CD14-positive monocyte (primary cell): ENCODE results near the gene CERKL. TPM values are rescaled to one million over a fixed set of nuclear protein-coding genes. Genes with fewer than 3 reads are reported as not detected.

Experiments
- DNase-seq, 3 donors: peaks; one replicate each; pipeline ENCODE4 v3.0.0-alpha.2; 2011 to 2022
- H2AFZ ChIP-seq: 2 replicates; pipeline ENCODE4 v1.6.0; 2012; ENCODE audit warnings: mild to moderate bottlenecking, low read depth, low read length, inconsistent platforms; ENCODE audit not compliant: insufficient read depth, poor library complexity, severe bottlenecking
- H3K27ac ChIP-seq, 2 donors: 1 replicate in 1 of 2; 2 replicates in 1 of 2; pipeline ENCODE4 v1.5.1; 2012 to 2013; ENCODE audit warnings: low read length in 2 of 2, control low read depth in 1 of 2, inconsistent platforms in 1 of 2, low read depth in 1 of 2, mild to moderate bottlenecking in 1 of 2
- H3K27me3 ChIP-seq, 2 donors: one replicate each; pipeline versions ENCODE4 v1.6.0 to v1.6.1; 2011 to 2013; ENCODE audit warnings: low read length in 2 of 2; ENCODE audit not compliant: control insufficient read depth in 2 of 2, insufficient read depth in 2 of 2
- H3K36me3 ChIP-seq, 2 donors: replicated peaks in 1 of 2; 1 replicate in 1 of 2; 2 replicates in 1 of 2; pipeline versions ENCODE4 v1.5.1 to v1.6.1; 2012 to 2013; ENCODE audit warnings: low read length in 2 of 2, control low read depth in 1 of 2, inconsistent platforms in 1 of 2, mild to moderate bottlenecking in 1 of 2; ENCODE audit not compliant: insufficient read depth in 2 of 2, control insufficient read depth in 1 of 2
- H3K4me1 ChIP-seq, 2 donors: 1 replicate in 1 of 2; 2 replicates in 1 of 2; pipeline versions ENCODE4 v1.5.1 to v1.6.1; 2012 to 2013; ENCODE audit warnings: low read length in 2 of 2, control low read depth in 1 of 2, inconsistent platforms in 1 of 2, mild to moderate bottlenecking in 1 of 2, moderate library complexity in 1 of 2; ENCODE audit not compliant: insufficient read depth in 2 of 2, control insufficient read depth in 1 of 2
- H3K4me2 ChIP-seq: replicated peaks from 2 replicates; pipeline ENCODE3; 2012; ENCODE audit warnings: low read length, moderate library complexity, mild to moderate bottlenecking; ENCODE audit not compliant: poor library complexity, severe bottlenecking; ENCODE audit errors: extremely low read depth
- H3K4me3 ChIP-seq, 3 experiments: fragments of 200-600 bp in 1 of 3; sonication (generic) in 1 of 3; replicated peaks in 1 of 3; 1 replicate in 2 of 3; 2 replicates in 1 of 3; pipeline ENCODE4 v1.5.1; 2011 to 2013; ENCODE audit warnings: low read length in 3 of 3, mild to moderate bottlenecking in 3 of 3, control low read depth in 2 of 3, low read depth in 2 of 3, inconsistent platforms in 1 of 3, moderate library complexity in 1 of 3
- H3K79me2 ChIP-seq: 2 replicates; pipeline ENCODE4 v1.6.0; 2012; ENCODE audit warnings: mild to moderate bottlenecking, control low read depth, inconsistent platforms, low read length, moderate library complexity; ENCODE audit not compliant: insufficient read depth
- H3K9ac ChIP-seq: 2 replicates; pipeline ENCODE4 v1.6.0; 2017; ENCODE audit warnings: low read length, mild to moderate bottlenecking; ENCODE audit not compliant: insufficient read depth, poor library complexity, severe bottlenecking
- H3K9me3 ChIP-seq, 2 donors: replicated peaks in 1 of 2; 1 replicate in 1 of 2; 2 replicates in 1 of 2; pipeline versions ENCODE4 v1.5.1 to v1.6.1; 2012 to 2013; ENCODE audit warnings: low read length in 2 of 2, control low read depth in 1 of 2; ENCODE audit not compliant: control insufficient read depth in 1 of 2, insufficient read depth in 1 of 2
- H4K20me1 ChIP-seq: 2 replicates; pipeline ENCODE4 v1.6.0; 2012; ENCODE audit warnings: mild to moderate bottlenecking, low read length, control low read depth, moderate library complexity; ENCODE audit not compliant: insufficient read depth
- H3K27ac Mint-ChIP-seq, 7 donors: one replicate each; pipeline ENCODE4 v1.8.0; 2020; ENCODE audit warnings: mild to moderate bottlenecking in 7 of 7, mixed read lengths in 7 of 7, moderate library complexity in 6 of 7, inconsistent platforms in 2 of 7
- H3K27me3 Mint-ChIP-seq, 3 donors: one replicate each; pipeline ENCODE4 v1.8.0; 2021 to 2022; ENCODE audit warnings: low read depth in 3 of 3, mild to moderate bottlenecking in 3 of 3, mixed read lengths in 3 of 3, moderate library complexity in 3 of 3, inconsistent platforms in 1 of 3
- H3K36me3 Mint-ChIP-seq, 2 donors: one replicate each; pipeline ENCODE4 v1.8.0; 2020; ENCODE audit warnings: mixed read lengths in 2 of 2, inconsistent platforms in 1 of 2, mild to moderate bottlenecking in 1 of 2
- H3K4me1 Mint-ChIP-seq: one replicate; pipeline ENCODE4 v1.8.0; 2020; ENCODE audit warnings: mild to moderate bottlenecking, mixed read lengths
- H3K4me3 Mint-ChIP-seq, 2 donors: one replicate each; pipeline ENCODE4 v1.8.0; 2020; ENCODE audit warnings: mild to moderate bottlenecking in 2 of 2, mixed read lengths in 2 of 2, moderate library complexity in 1 of 2
- H3K9me3 Mint-ChIP-seq, 7 donors: one replicate each; pipeline ENCODE4 v1.8.0; 2020 to 2022; ENCODE audit warnings: mixed read lengths in 7 of 7, mild to moderate bottlenecking in 6 of 7, moderate library complexity in 6 of 7, inconsistent platforms in 2 of 7
- WGBS: methylation state at CpG from one replicate; pipeline ENCODE4 v1.1.5; 2013; ENCODE audit warnings: missing lambda C conversion rate; ENCODE audit not compliant: insufficient coverage; 5-methylcytosine and 5-hydroxymethylcytosine counted together
- intact Hi-C, 2 donors: fragments of 100-400 bp; cut with micrococcal nuclease; formaldehyde crosslinking; loops; one replicate each; pipeline versions ENCODE4 v1.15.0 to v1.15.1; 2023
- polyA plus RNA-seq, 3 donors: library from polyadenylated mRNA; depleted of rRNA in 1 of 3; unstranded in 2 of 3; stranded (reverse) in 1 of 3; fragments of 300-500 nt in 2 of 3; fragments of >200 nt in 1 of 3; fragmentation: Illumina TruSeq in 2 of 3; gene quantifications; 1 replicate in 2 of 3; 2 replicates in 1 of 3; pipeline ENCODE4 v1.2.3, GENCODE V29; 2012 to 2021
- TF ChIP-seq, protein P1 (sequence below): fragments of 200-600 bp; IDR thresholded peaks from one replicate; pipeline ENCODE4 v1.8.0; 2022; ENCODE audit warnings: antibody characterized with exemption, mild to moderate bottlenecking

CERKL gene
- polyA plus RNA-seq, 3 donors = 0.12 to 16.3 (median 8.6) TPM

DNA sequence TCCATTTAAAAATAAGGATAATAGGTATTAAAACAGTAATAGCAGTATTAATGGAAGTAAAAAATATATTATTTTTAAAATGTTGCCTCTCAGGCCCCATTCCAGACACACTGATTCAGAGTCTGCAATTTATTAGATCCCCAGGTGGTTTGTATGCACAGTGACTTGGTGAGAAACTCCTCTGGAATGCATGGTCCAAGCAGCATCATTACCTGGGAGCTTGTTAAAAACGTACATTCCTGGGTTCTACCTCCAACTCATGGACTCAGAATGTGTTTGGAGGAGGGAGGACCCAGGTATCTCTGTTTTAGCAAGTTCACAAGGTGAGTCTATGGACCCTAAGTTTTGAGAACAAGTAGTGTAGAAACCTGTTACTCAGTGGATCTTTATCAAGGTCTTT is 104.1 kb downstream of the CERKL start:
- Mint-ChIP-seq H3K27me3 (no peaks in the 10 kb centered on the region), H3K4me1 (no peaks in the 10 kb centered on the region), H3K27ac (no peak overlapping the region), H3K9me3 (peaks cover 0 to 4% (median 0%) of the 10 kb centered on the region in 7 donors), H3K4me3 (no peak overlapping the region), H3K36me3 (peaks cover 0 to 8% of the 10 kb centered on the region in 2 donors)
- Histone ChIP-seq H3K9me3 (no peaks in the 10 kb centered on the region), H3K79me2 (no peaks in the 10 kb centered on the region), H3K4me3 (no peak overlapping the region), H3K4me2 (no peak overlapping the region), H4K20me1 (no peaks in the 10 kb centered on the region), H3K9ac (no peak overlapping the region), H3K4me1 (no peaks in the 10 kb centered on the region), H3K36me3 (no peaks in the 10 kb centered on the region), H3K27ac (no peak overlapping the region), H3K27me3 (no peaks in the 10 kb centered on the region), H2AFZ (no peak overlapping the region)
- WGBS = no CpG with 5 or more reads among the region's 1 CpG
- intact Hi-C loops = no loop called here
- no peak for DNase-seq
- TF ChIP-seq, protein P1, sequence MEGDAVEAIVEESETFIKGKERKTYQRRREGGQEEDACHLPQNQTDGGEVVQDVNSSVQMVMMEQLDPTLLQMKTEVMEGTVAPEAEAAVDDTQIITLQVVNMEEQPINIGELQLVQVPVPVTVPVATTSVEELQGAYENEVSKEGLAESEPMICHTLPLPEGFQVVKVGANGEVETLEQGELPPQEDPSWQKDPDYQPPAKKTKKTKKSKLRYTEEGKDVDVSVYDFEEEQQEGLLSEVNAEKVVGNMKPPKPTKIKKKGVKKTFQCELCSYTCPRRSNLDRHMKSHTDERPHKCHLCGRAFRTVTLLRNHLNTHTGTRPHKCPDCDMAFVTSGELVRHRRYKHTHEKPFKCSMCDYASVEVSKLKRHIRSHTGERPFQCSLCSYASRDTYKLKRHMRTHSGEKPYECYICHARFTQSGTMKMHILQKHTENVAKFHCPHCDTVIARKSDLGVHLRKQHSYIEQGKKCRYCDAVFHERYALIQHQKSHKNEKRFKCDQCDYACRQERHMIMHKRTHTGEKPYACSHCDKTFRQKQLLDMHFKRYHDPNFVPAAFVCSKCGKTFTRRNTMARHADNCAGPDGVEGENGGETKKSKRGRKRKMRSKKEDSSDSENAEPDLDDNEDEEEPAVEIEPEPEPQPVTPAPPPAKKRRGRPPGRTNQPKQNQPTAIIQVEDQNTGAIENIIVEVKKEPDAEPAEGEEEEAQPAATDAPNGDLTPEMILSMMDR = no peak

DNA sequence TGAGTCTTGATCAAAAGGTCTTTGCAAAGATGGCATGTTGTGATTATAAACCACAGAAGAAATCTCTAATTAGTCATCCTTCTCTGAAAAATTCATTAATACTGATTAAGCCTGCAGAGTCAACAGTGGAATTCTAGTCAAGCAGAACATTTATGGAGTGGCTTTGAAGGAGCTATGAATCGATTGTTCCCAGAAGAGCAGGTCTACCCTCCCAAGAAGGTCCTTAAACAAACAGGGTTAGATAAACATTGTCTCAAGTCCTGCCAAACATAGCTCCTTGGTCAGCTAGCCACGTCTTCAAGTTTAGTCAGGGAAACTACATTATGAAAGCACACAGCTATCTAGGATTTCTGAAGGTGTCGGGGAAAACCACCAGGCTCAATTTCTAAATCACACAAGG is 110.8 kb downstream of the CERKL start:
- Mint-ChIP-seq H3K27me3 (no peaks in the 10 kb centered on the region), H3K4me1 (no peaks in the 10 kb centered on the region), H3K36me3 (peaks cover 2 to 15% of the 10 kb centered on the region in 2 donors), H3K27ac (no peak overlapping the region), H3K9me3 (peaks cover 0 to 3% (median 0%) of the 10 kb centered on the region in 7 donors), H3K4me3 (no peak overlapping the region)
- no peak overlapping the region for H3K4me3 ChIP-seq
- no peaks in the 10 kb centered on the region for H3K27me3 ChIP-seq
- TF ChIP-seq, protein P1 = no peak
- intact Hi-C loops = no loop called here
- peaks cover 0 to 2% of the 10 kb centered on the region in 2 donors for H3K36me3 ChIP-seq
- no peaks in the 10 kb centered on the region for H3K9me3 ChIP-seq
- no peaks in the 10 kb centered on the region for H3K79me2 ChIP-seq
- WGBS = no CpG with 5 or more reads among the region's 3 CpGs
- no peaks in the 10 kb centered on the region for H3K4me1 ChIP-seq
- H2AFZ ChIP-seq = no peak overlapping the region
- no peak overlapping the region for H3K4me2 ChIP-seq
- no peak for DNase-seq
- no peaks in the 10 kb centered on the region for H4K20me1 ChIP-seq
- H3K9ac ChIP-seq = no peak overlapping the region
- H3K27ac ChIP-seq = no peak overlapping the region
